D341Med (cell line): ENCODE results near the gene BGLAP.

Experiments
- DNase-seq: peaks from one replicate; pipeline ENCODE4 v3.0.0; 2012; ENCODE audit warnings: low spot score

BGLAP gene

DNA sequence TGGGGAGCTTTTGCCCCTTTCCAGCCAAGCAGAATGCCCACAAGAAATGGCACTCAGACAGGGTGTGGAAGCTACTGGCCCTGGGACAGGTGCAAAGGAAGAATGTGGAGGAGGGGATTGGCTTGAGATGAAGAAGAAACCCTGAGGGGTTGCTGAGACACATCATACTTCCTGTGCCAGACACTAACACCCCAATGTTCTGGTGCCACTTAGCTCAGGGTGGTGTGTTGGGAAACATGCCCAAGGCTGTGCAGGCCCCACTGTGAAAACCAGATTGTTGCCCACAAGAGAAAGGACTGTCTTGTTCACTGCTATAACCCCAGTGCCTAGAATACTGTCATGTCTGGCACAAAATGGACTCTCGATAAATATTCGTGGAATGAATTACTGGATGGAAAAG is 15.7 kb downstream of the BGLAP start:
- DNase-seq = no peak

DNA sequence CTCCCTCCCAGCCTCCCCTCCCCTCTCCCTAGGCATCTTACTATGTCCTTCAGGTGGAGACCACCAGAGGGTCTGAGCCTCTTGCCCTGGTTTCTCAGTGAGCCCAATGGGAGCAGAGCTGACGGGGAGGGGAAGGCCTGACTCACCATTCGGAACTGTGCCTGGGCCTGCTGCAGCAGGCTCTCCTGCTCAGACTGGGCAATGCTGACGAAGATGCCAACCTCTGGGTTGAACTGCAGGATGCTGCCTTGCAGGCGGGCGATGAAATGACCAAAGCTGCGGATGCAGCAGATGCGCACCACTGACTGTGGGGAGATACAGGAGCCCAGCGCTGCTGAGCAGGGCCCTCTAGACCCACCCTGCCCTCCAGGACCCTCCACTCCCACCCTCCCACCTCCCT is 16.9 kb downstream of the BGLAP start:
- DNase-seq = no peak

DNA sequence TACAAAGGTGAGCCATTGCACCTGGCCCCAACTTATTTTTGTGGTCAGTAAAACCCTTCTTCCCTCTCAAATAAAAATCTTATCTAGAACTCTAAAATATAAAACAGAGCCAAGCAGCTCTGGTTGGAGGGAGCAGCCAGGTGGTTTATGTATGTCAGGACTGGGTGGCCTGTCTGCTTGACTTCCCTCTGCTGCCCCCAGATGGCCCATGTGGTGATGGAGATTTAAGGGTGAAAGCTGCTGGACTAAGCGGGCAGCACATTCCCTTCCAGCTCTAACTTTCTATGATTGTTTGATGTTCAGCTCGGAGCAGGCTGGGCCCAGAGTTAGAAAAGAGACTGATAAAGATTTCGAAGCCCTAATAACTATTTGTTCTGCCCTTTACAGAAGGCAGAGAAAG is 17.8 kb downstream of the BGLAP start:
- DNase-seq = no peak

DNA sequence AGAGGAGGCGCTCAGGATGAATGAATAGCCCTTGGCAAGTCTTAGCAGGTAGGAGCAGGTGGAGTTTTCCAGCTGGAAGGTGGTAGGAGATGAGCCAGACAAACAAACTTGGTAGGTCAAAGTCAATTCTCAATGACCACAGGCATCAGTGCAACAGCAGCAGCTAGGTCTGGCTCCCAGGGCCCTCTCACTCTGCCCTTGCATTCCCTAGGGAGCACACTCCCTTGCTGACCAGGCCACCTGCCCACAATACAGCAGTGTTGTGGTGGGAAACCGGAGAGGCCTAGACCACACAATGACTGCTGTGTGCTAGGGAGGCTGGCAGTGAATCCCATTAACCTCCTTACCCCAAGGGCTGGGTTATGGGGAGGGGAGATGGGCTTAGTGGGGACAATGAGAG is 18.9 kb downstream of the BGLAP start:
- no peak for DNase-seq

DNA sequence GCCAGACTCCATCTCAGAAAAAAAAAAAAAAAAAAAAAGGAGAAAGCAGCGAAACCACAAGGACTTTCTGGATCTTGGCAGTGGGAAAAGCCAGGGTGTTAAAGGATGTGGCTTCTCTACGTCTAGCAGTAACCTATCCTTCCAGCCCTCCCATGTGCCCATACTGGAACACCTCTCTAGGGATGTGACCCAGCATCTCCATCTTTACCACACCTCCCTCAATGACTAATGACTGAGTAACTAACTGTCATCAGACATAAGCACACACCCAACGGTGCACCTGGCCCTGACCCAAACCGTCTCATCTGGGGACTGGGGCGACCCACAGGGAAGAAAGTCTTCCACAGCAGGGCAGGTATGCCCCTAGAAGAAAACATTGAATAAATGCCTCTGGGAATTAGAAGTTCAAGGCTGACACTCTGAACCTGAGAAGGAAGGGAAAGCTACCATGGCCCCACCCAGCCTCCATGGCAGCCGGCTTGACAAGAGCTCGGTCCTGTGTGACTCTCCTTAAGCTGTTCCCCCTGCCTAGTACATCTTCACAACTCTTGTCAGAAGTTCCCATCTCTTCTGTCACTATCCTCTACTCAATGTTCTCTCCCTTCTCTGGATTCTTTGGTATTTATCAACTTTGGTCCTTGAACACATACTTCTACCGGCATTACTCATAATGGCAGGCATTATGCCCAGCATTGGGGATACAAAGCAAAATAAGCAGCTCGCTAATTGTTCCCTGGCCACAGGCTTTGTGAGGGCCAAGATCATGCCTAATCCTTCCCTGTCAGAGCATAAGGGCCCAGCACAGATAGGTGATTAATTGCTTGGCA is 20.7 kb downstream of the BGLAP start:
- no peak for DNase-seq

DNA sequence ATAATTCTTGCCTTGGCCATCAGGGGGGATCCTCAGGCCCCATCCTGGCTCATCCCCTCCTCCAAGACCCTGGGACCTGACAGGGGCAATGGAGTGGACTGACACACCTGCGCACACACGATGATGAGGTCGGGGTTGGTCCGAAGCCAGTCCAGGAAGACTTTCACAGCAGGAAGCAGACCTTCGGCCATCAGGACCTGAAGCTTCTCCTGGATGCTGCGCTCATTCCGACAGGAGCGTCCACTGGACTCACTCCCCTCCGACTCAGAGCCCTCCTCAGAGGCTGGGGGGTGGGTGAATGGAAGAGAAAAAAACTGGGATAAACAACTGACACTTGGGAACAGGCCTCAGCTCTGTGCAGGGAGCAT is 21.3 kb downstream of the BGLAP start:
- DNase-seq = no peak

DNA sequence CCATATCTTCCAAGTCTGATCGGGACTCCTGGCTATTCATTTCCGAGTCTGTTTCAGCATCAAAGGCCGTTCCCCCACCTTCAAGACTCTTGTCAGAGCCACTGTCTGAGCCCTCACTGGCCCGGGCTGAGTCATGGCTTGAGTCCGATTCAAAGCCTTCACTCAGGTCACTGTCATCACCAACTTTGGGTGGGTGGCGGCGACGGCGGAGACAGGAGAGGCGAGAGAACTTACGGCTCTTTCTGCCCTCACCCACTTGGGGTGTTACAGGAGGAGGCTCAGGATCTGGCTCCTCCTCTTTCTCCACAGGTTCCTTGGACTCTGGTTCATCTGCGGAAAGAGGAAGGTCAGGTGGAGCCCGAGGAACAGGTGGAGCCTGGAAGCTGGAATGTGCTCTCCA is 24.1 kb downstream of the BGLAP start:
- no peak for DNase-seq

DNA sequence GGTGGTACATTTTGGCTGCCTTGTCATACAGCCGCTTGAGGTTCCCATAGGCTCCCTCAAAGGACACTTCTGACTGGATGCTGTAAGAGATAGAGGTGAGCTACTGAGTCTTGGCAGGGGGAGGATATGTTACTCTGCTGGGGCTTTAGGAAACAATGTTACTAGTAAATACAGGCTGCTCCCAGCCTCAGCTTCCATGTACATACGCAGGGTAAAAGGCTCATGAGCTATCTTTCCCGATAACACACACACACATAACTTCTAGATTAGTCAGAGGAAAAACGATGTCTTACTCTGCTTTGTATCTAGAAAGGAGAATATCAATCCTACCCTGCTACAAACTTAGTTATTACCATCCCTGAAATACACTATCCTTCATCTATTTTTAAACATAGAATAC is 26.4 kb downstream of the BGLAP start:
- DNase-seq = no peak

DNA sequence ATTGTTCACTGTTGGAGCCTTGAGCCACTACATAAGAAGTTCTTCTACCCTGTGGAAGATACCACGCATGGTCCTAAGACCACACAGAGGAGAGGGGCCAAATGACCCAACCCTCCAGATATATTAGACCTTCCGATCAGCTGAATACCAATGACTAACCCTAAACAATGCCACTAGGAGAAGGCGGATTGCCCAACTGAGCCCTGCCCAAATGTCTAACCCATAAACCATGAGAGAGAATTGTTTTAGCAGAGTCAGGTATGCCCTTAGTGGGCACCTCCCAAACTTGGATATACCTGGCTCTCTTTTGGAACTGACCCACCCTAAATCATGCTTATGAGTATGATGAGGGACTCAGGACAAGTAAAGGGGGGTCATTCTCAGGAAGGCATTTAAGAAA is 28.3 kb downstream of the BGLAP start:
- no peak for DNase-seq

DNA sequence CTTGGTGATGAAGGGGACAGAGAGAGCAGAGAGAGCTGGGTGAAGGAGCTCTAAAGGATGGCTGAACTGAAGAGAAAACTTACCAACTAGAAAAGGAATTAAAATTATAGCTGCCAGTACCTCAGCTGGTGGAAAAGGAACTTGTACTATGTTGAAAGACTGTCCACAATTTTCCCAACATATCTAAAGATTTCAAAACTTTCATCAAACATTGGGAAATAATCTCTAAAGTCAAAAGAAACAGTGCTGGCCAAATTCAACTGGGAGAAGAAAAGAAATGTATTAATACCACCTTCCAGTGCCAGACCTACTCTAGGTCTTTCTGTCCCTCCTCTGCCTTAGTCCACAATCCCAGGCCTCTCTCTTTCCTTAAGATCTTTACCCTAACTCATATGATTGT is 34.5 kb downstream of the BGLAP start:
- no peak for DNase-seq

DNA sequence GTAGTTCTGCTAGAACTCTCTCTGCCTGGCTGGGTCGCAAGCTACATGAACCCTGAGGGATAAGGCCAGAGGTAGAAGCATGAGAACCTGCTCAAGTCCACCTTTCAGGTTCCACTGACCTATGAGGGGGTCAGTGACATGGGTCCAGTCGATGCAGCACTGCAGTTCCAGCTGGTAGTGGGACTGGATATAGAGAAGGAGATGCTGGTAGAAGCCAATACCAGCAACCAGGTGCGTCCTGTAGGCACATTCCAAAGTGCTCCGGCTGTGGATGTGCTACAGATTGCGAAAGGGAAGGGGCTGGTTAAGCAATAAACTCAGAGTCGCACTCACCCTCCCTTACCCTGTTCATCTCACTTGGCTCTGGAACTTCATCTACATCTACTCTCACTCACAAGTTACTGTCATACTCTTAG is 35.0 kb downstream of the BGLAP start:
- DNase-seq = no peak

DNA sequence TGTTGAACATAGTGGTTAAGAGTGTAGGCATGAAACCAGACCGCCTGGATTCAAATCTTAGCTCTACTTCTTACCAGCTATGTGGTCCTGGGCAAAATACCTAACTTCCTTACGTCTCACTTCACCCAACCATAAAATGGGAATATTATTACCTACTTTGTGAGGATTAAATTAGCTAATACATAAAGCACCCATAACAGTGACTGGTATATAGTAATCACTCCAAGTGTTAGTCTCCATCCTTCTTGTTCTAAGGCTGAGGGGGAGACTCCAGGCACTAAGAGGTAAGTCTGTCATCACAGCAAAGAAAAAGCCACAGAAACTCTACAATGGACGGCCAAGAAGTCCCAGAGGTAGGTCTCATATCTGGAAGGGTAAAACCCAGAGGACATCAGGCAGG is 37.9 kb downstream of the BGLAP start:
- no peak for DNase-seq

DNA sequence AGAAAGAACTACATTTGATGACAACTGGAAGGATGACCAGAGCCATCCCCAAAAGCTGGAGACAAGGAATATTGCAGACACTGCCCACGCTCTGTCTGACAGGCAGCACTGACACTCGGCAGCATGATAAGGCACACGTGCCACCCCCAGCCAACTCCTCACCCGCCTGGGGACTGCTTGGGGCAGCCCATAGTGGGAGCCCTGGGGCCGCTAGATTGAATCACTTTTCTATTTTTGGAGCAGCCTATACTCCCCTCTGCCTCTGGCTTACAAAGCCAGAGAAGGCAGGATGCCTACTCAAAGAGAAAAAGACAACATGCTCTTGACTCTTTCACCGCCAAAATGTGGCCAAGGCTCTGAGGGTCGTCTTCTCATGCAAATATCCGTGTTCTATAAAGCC is 39.3 kb downstream of the BGLAP start:
- DNase-seq = no peak

DNA sequence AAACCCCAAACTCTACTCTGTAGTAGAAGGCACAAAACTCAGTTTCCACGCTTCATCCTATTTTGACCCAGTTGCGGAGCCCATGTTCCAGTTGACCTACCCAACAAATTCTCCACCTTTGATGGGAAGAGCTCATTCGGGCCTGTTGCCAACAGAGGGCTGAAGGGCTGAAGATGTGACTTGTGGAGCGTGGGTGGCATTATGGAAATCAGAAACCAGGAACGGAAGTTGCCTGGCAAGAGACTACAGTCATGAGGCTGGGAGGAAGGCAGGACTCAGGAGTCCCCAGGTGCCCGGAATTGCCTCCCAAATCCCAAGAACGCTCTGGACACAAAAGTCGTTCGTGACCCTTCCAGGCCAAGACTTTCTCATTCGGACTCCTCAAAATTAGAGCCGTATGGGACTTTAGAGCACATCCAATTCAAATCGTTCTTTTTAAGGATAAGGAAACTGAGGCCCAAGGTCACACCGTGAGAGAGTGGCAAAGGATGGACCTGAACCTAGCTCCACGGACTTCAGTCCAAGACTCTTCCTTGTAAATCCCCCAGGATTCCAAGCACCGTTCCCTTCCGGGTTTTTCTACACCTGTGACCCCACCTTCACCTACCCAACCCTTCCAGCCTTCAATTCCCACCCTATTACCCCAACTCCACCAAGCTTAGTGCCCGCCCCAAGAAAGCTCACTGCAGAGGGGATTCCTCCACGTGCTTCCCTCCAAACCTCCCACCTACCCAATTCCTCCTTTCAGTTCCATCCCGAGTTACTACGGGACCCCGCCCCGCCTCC is 39.9 kb downstream of the BGLAP start:
- no peak for DNase-seq

DNA sequence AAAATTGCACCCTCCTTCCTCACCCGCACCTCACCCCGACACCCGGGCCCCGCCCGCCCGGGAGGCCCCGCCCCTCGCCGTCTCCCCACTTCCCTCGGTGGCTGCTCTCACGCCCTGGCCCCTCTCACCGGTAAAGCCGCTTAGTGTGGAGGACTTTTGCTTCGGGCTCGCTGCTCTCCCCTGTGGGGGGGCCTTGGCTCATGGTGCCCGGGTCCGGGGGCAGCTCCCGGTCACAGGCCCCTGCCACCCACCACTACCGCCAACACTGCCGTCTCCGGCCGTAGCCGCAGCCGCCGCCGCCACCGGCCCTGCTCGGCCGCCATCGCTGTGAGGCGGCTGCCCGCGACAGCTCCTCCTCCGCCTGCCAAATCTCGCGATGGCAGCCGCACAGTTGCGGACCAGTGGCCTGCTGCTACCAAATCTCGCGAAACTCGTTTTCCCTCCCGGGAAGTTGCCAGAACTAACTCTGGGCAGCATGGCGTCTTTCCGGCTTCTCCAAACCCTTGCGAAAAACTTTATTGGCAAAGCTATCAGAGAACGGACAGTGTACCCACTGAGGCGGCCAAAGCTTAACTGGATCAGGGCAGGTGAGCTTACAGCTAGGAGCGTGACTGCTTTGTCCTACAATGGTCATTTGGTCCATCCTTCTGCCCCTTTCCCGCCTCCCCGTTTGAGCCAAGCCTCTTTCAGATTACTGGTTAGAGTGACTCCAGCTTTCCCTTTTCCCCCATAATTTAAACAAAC is 40.7 kb downstream of the BGLAP start, which contains the start of gene SMG5:
TSS of gene SMG5 (minus strand) at position 347 of the 744 bp plus-strand sequence. CDS start at position 202, 145 bp downstream.
- DNase-seq = peak; percentile 99

DNA sequence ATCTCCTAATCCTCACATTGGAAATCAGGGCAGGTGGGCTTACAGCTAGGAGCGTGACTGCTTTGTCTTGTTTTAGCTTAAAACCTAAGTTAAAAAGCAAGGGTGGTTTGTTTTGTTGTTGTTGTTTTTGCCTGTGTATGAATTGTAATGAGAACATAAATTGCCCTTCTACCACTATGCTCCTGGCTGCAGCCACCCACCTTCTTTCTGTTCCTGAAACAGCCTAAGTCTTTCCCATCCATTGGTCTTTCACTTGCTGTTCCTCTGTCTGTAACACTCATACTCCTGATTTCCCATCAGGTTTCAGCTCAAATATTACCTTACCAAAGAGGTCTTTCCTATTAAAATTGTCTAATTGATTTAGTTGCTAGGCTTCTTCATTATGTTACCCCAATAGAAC is 41.5 kb downstream of the BGLAP start:
- no peak for DNase-seq

DNA sequence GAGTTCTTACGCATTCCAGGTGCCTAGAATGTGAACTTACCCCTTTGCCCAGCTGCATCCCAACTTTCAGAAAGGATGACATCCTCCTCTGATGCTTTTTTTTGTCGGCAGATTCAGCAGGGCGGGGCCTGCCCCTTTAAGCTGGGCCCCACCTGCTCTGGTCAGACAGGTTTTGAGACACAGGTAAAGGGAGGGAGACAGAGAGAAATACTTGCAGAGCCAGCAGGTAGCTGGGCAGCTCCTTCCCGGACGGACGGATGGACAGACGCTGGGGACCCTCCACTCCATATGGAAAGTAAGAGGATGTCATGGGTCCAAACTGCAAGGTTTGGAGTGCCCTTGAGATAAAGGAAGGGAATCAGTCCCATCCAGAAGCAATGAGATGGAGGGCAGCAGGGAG is 42.1 kb downstream of the BGLAP start, which contains the start of gene TMEM79:
TSS of gene TMEM79 (plus strand) at position 214 of the 400 bp plus-strand sequence. CDS start 902 bp downstream, outside the sequence.
- DNase-seq = no peak

DNA sequence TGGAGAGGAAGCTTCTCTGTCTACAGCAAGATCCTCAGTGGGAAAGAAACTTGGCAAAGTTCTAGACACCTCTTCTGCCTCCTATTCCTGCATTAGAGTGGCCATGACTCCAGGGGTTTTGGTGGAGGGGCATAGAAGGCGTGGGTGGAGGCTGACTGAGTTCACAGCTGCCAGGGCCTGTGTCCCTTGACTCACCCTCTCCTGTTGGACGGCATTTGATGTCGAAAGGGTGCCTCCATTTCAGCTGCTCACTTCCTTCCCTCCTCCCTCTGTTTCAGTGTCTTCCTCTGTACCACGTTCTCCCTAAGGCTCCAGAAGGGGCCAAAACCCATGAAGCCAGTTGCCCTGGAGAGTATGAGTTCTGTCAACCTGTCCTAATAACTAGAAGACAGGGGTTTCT is 42.8 kb downstream of the BGLAP start:
- DNase-seq = no peak

DNA sequence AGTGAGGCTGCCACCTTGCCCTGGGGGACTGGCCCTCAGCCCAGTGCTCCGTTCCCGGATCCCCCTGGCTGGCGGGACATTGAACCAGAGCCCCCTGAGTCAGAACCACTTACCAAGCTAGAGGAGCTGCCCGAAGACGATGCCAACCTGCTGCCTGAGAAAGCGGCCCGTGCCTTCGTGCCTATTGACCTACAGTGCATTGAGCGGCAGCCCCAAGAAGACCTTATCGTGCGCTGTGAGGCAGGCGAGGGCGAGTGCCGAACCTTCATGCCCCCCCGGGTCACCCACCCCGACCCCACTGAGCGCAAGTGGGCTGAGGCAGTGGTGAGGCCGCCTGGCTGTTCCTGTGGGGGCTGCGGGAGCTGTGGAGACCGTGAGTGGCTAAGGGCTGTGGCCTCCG is 43.5 kb downstream of the BGLAP start:
- no peak for DNase-seq

DNA sequence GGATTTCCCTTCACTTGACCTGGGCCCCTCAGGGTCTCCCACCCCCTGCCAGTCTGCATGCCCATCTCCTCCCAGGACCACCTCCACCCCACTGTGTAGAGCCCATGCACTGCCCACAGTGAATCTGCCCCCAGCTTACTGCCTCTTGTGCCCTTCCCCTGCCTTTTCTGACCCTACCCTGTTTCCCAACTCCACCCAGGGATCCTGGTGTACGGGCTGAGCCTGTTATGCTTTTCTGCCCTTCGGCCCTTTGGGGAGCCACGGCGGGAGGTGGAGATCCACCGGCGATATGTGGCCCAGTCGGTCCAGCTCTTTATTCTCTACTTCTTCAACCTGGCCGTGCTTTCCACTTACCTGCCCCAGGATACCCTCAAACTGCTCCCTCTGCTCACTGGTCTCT is 44.1 kb downstream of the BGLAP start:
- peak; percentile 15 for DNase-seq

DNA sequence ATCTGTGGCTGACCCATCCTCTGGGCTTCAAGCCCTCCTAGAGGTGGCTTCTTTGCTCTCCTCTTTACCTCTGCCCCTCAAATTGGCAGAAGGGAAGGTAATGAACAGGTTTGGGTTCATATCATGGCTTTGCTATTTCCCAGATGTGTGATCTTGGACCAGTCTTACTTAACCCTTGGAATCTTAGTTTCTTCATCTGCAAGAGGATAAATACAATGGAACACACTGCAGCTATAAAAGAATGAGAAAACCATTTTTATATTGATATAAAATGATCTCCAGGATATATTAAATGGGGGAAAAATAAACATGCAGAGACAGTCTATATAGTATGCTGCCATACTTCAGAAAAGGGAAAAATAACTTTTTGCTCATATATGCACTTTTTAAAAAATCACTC is 47.9 kb downstream of the BGLAP start:
- DNase-seq = no peak

DNA sequence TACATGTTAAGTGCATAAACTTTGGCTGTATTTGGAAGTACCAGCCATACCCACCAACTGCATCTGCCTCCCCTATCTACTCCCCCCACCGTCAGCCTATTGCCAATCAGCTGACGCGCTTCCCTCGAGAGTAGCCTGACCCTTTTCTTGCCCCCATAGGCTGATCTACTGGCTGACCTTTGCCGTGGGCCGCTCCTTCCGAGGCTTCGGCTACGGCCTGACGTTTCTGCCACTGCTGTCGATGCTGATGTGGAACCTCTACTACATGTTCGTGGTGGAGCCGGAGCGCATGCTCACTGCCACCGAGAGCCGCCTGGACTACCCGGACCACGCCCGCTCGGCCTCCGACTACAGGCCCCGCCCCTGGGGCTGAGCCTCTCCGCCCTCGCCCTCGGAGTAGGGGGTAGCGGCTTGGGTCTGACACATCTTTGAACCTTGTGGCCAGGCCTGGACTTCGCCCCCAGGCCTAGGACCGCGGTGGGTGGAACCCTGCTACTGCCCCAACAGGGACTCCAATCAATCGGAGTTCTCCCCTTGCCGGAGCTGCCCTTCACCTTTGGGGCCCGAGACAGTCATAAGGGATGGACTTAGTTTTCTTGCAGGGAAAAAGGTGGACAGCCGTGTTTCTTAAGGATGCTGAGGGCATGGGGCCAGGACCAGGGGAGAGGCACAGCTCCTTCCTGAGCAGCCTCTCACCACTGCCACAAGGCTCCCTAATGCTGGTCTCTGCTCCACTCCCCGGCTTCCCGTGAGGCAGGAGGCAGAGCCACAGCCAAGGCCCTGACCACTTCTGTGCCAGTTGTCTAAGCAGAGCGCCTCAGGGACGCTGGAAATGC is 49.5 kb downstream of the BGLAP start:
- peak; percentile 40 for DNase-seq
